Calu3 (cell line): ENCODE measurements around the gene ABCD3. TPM values are rescaled to one million over a fixed set of nuclear protein-coding genes. Genes with fewer than 3 reads are reported as not detected.
"Not testable (repeated sequence)": the region's sequence is repeated elsewhere in the genome, so short reads cannot be mapped to it uniquely, and the experiment has no call there.

ENCODE experiments used
- BruUV-seq: library from RNA; stranded (reverse); fragments of 400-500 nt; replicated peaks from 2 replicates; lab custom pipeline; 2021; lab: Mats Ljungman, UMichigan
- CTCF ChIA-PET: fragments of 300-600 bp; sonication (Branson Sonifier 250); formaldehyde crosslinking; loops from one replicate; lab custom pipeline; 2022; ENCODE audit warnings: antibody characterized with exemption; lab: Charles Lee
- DNase-seq: peaks from one replicate; pipeline ENCODE4 v3.0.0; 2022
- H3K27ac Mint-ChIP-seq: one replicate; pipeline ENCODE4 v1.8.0; 2022; ENCODE audit warnings: mixed read lengths; ENCODE audit not compliant: unreplicated experiment
- H3K27me3 Mint-ChIP-seq: one replicate; pipeline ENCODE4 v1.8.0; 2022; ENCODE audit warnings: mixed read lengths; ENCODE audit not compliant: unreplicated experiment
- H3K36me3 Mint-ChIP-seq: one replicate; pipeline ENCODE4 v1.8.0; 2022; ENCODE audit warnings: mild to moderate bottlenecking, moderate library complexity, mixed read lengths; ENCODE audit not compliant: insufficient read depth, unreplicated experiment
- H3K4me1 Mint-ChIP-seq: one replicate; pipeline ENCODE4 v1.8.0; 2022; ENCODE audit warnings: mild to moderate bottlenecking, low read depth, mixed read lengths; ENCODE audit not compliant: unreplicated experiment
- H3K4me3 Mint-ChIP-seq: one replicate; pipeline ENCODE4 v1.8.0; 2022; ENCODE audit warnings: mild to moderate bottlenecking, low read depth, moderate library complexity, mixed read lengths; ENCODE audit not compliant: unreplicated experiment
- H3K9me3 Mint-ChIP-seq: one replicate; pipeline ENCODE4 v1.8.0; 2022; ENCODE audit warnings: low read depth, mixed read lengths; ENCODE audit not compliant: unreplicated experiment
- intact Hi-C: fragments of 100-400 bp; cut with micrococcal nuclease; formaldehyde crosslinking; loops from one replicate; pipeline ENCODE4 v1.10.0; 2022; ENCODE audit not compliant: unreplicated experiment
- total RNA-seq: library from RNA; stranded (reverse); gene quantifications from 2 replicates; pipeline ENCODE4 v1.2.3, GENCODE V29; 2022
- TF ChIP-seq, protein P1 (sequence below): fragments of 200-600 bp; IDR thresholded peaks from one replicate; pipeline ENCODE4 v1.8.0; 2022; ENCODE audit warnings: antibody characterized with exemption; ENCODE audit not compliant: unreplicated experiment

ABCD3 gene
- total RNA-seq, 1 experiment from 2014 or later = 59.3 TPM

DNA sequence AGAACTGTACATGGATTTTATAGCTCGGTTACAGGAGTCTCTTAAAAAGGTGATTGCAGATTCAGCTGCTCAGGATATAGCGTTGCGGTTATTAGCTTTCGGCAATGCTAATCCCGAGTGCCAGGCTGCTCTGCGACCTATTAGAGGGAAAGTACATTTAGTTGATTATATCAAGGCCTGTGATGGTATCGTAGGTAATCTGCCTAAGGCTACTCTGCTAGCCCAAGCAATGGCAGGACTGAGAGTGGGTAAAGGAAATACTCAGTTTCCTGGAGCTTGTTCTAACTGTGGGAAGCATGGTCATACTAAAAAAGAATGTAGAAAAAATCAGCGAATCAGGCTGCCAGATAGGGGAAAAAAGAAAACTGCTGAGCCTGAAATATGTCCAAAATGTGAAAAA, 27.5 kb downstream of the ABCD3 start:
- H3K27me3 Mint-ChIP-seq, H3K4me3 Mint-ChIP-seq, H3K4me1 Mint-ChIP-seq, BruUV-seq, intact Hi-C loops, DNase-seq, CTCF ChIA-PET, H3K27ac Mint-ChIP-seq: not testable (repeated sequence)
- Mint-ChIP-seq H3K9me3 (peaks cover 25% of the 10 kb centered on the region), H3K36me3 (peaks cover 11% of the 10 kb centered on the region)

DNA sequence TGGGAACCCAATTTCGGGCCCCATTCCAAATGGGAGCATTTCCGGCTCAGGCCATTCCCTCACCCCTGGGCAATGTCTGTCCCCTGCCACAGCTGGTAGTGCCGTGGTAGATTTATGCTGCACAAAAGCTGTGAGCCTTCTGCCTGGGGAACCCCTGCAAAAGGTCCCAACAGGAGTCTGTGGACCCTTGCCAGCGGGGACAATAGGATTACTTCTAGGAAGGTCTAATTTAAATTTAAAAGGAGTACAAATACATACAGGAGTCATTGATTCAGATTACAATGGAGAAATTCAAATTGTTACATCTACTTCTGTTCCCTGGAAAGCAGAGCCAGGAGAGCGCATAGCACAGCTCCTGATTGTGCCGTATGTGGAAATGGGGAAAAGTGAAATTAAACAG, 28.0 kb downstream of the ABCD3 start:
- H3K27me3 Mint-ChIP-seq, BruUV-seq, DNase-seq, H3K4me1 Mint-ChIP-seq, intact Hi-C loops, CTCF ChIA-PET, H3K27ac Mint-ChIP-seq, H3K4me3 Mint-ChIP-seq: not testable (repeated sequence)
- Mint-ChIP-seq H3K36me3 (peaks cover 11% of the 10 kb centered on the region), H3K9me3 (peaks cover 26% of the 10 kb centered on the region)

DNA sequence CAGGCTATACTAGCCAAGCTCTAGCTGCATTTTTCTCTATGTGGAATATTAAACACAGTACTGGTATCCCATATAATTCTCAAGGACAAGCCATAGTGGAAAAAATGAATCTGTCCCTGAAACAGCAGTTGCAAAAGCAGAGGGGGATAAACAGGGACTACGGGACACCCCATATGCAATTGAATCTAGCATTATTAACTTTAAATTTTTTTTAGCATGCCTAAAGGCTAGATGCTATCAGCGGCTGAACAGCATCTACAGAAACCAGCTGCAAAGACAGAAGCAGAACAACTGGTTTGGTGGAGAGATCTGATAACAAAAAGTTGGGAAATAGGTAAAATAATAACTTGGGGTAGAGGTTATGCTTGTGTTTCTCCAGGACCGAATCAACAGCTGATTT, 30.6 kb downstream of the ABCD3 start:
- H3K9me3 Mint-ChIP-seq = peaks cover 25% of the 10 kb centered on the region
- H3K4me1 Mint-ChIP-seq, intact Hi-C loops, BruUV-seq, CTCF ChIA-PET, DNase-seq, H3K4me3 Mint-ChIP-seq, H3K27me3 Mint-ChIP-seq, H3K27ac Mint-ChIP-seq: not testable (repeated sequence)
- H3K36me3 Mint-ChIP-seq = peaks cover 11% of the 10 kb centered on the region

DNA sequence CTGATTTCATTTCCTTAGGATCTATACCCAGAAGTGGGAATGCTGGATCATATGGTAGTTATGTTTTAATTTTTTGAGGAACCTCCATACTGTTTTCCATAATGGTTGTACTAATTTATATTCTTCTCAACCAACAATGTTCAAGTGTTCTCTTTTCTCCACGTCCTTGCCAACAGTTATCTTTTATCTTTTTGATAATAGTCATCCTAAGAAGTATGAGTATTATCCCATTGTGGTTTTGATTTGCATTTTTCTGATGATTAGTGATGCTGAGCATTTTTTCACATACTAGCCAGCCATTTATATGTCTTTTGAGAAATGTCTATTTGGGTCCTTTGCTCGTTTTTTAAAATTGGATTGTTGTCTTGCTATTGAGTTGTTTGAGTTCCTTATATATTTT, 38.5 kb downstream of the ABCD3 start:
- intact Hi-C loops = no loop called here
- CTCF ChIA-PET = interaction anchor here (0.6 kb wide), 1 partner anchor 13 kb away, joined by 5 read pairs; no protein-coding TSS in a partner anchor
- H3K27ac Mint-ChIP-seq = no peak overlapping the region
- H3K27me3 Mint-ChIP-seq = no peaks in the 10 kb centered on the region
- TF ChIP-seq, protein P1, sequence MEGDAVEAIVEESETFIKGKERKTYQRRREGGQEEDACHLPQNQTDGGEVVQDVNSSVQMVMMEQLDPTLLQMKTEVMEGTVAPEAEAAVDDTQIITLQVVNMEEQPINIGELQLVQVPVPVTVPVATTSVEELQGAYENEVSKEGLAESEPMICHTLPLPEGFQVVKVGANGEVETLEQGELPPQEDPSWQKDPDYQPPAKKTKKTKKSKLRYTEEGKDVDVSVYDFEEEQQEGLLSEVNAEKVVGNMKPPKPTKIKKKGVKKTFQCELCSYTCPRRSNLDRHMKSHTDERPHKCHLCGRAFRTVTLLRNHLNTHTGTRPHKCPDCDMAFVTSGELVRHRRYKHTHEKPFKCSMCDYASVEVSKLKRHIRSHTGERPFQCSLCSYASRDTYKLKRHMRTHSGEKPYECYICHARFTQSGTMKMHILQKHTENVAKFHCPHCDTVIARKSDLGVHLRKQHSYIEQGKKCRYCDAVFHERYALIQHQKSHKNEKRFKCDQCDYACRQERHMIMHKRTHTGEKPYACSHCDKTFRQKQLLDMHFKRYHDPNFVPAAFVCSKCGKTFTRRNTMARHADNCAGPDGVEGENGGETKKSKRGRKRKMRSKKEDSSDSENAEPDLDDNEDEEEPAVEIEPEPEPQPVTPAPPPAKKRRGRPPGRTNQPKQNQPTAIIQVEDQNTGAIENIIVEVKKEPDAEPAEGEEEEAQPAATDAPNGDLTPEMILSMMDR = no peak
- peaks cover 10% of the 10 kb centered on the region for H3K9me3 Mint-ChIP-seq
- no peak for DNase-seq
- H3K36me3 Mint-ChIP-seq = no peaks in the 10 kb centered on the region
- H3K4me3 Mint-ChIP-seq = no peak overlapping the region
- H3K4me1 Mint-ChIP-seq = no peaks in the 10 kb centered on the region
- BruUV-seq = no TSS peak

DNA sequence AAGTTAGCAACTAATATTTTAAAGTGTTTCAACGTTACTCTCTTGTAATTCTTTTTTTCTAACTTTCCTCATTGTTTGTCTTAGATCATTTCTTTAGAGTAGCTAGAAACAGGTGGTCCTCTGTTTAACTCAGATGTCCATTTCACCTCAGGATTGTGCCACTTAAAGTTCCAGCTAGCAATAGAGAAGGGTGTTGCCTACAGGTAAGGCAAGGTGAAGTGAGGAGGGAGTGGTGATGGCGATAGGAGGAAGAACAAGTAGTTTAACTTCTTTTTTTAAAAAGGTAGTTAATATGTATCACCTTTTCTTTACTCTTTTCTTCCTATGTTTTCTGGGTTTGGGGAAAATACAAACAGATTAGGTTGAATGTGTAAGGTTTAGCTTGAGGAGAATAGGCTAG, 44.4 kb downstream of the ABCD3 start:
- Mint-ChIP-seq H3K27me3 (no peaks in the 10 kb centered on the region), H3K4me1 (peaks cover 22% of the 10 kb centered on the region), H3K27ac (peak overlapping the region; percentile 13), H3K9me3 (no peaks in the 10 kb centered on the region), H3K4me3 (no peak overlapping the region), H3K36me3 (no peaks in the 10 kb centered on the region)
- intact Hi-C loops = loop anchor here (1.0 to 10.0 kb wide), 5 partner anchors 45 to 436 kb away; partner anchors contain the start of gene ABCD3
- TF ChIP-seq, protein P1 = no peak
- CTCF ChIA-PET = interaction anchor here (0.6 to 2.5 kb wide), 3 partner anchors 36 to 279 kb away, joined by 3 to 18 read pairs (median 3); no protein-coding TSS in a partner anchor
- DNase-seq = no peak
- no TSS peak for BruUV-seq
